ENCODE results near the gene BPIFB1.

DNA sequence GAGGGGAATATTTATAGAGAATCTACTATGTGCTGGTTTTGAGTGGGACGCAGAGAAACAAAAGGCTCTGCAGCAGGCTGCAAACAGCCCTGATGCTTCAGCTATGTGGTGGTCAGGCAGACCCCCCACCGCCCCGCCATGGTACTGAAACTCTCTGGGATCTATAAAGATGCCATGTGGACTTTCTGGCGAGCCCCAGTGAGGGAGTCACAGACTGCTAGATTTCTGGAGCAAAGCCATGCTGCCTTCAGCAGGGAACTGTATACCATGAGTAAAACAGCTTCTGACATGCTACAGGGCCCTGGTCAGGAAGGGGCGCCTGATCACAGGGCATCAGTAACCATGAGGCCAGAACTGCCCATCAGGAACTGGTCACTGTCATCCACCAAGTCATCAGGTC, 19.2 kb upstream of the BPIFB1 start:
- TF ChIP-seq, protein P1, sequence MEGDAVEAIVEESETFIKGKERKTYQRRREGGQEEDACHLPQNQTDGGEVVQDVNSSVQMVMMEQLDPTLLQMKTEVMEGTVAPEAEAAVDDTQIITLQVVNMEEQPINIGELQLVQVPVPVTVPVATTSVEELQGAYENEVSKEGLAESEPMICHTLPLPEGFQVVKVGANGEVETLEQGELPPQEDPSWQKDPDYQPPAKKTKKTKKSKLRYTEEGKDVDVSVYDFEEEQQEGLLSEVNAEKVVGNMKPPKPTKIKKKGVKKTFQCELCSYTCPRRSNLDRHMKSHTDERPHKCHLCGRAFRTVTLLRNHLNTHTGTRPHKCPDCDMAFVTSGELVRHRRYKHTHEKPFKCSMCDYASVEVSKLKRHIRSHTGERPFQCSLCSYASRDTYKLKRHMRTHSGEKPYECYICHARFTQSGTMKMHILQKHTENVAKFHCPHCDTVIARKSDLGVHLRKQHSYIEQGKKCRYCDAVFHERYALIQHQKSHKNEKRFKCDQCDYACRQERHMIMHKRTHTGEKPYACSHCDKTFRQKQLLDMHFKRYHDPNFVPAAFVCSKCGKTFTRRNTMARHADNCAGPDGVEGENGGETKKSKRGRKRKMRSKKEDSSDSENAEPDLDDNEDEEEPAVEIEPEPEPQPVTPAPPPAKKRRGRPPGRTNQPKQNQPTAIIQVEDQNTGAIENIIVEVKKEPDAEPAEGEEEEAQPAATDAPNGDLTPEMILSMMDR (IDR thresholded peaks at IDR 0.05): no peak
- TF ChIP-seq POLR2AphosphoS5 (IDR thresholded peaks at IDR 0.05; ENCODE audit: low read depth, low read length) (no peak), SIN3A (IDR thresholded peaks at IDR 0.05; ENCODE audit: borderline replicate concordance, insufficient read depth, low read depth, low read length) (no peak)
